ENCODE results near the gene PCDHGA12.
"Not testable (repeated sequence)": the region's sequence is repeated elsewhere in the genome, so short reads cannot be mapped to it uniquely, and the experiment has no call there.

PCDHGA12 gene

DNA sequence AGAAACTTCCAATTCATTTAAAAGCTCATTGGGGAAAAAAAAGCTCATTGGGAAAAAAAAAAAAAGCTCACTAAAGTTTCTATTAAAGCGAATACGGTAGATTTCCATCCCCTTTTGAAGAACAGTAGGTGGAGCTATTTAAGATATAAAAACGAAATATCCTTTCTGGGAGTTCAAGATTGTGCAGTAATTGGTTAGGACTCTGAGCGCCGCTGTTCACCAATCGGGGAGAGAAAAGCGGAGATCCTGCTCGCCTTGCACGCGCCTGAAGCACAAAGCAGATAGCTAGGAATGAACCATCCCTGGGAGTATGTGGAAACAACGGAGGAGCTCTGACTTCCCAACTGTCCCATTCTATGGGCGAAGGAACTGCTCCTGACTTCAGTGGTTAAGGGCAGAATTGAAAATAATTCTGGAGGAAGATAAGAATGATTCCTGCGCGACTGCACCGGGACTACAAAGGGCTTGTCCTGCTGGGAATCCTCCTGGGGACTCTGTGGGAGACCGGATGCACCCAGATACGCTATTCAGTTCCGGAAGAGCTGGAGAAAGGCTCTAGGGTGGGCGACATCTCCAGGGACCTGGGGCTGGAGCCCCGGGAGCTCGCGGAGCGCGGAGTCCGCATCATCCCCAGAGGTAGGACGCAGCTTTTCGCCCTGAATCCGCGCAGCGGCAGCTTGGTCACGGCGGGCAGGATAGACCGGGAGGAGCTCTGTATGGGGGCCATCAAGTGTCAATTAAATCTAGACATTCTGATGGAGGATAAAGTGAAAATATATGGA, at the start of gene PCDHGA12:
Gene PCDHGA12, plus strand, starts transcription at position 176 of the 782 bp plus-strand sequence. Its CDS starts 253 bp downstream, at position 429.
- DNase-seq (ENCODE audit: low read depth), result no peak

DNA sequence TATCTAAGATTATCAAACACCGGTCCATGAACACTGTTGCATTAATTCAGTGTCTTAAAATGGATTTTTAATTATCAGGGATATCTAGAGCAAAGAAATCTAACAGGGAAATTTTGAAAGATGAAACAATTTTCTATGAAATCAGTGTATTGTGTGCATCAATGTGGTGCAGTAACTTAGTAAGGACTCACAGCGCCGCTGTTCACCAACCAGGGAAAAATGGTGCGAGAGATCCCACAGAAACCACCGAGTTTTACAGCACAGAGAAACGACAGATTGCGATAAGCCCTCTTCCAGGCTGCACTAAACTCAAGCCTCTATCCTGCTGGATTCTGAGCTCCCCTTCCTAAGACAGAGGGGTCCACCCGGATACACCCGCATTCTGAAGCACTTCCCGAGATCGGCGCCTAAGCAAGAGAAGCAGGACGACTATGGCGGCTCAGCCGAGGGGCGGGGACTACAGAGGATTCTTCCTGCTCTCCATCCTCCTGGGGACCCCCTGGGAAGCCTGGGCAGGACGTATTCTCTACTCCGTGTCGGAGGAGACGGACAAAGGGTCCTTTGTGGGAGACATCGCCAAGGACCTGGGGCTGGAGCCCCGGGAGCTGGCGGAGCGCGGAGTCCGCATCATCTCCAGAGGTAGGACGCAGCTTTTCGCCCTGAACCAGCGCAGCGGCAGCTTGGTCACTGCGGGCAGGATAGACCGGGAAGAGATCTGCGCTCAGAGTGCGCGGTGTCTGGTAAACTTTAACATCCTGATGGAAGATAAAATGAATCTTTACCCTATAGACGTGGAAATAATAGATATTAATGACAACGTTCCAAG, 47.6 kb upstream of the PCDHGA12 start, which contains the start of gene PCDHGA7:
Gene PCDHGA7, plus strand, starts transcription at position 274 of the 826 bp plus-strand sequence. Its CDS starts 158 bp downstream, at position 432.
- DNase-seq (ENCODE audit: low read depth), result no peak

DNA sequence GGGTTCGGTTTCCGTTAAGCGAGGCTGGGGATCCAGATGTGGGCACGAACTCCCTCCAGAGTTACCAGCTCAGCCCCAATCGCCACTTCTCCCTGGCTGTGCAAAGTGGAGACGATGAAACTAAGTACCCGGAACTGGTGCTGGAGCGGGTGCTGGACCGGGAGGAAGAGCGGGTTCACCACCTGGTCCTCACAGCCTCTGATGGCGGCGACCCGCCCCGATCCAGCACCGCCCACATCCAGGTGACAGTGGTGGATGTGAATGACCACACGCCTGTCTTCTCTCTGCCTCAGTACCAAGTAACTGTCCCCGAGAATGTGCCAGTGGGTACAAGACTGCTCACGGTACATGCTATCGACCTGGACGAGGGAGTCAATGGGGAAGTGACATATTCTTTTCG, 47.0 kb upstream of the PCDHGA12 start:
- DNase-seq (ENCODE audit: low read depth), result no peak

DNA sequence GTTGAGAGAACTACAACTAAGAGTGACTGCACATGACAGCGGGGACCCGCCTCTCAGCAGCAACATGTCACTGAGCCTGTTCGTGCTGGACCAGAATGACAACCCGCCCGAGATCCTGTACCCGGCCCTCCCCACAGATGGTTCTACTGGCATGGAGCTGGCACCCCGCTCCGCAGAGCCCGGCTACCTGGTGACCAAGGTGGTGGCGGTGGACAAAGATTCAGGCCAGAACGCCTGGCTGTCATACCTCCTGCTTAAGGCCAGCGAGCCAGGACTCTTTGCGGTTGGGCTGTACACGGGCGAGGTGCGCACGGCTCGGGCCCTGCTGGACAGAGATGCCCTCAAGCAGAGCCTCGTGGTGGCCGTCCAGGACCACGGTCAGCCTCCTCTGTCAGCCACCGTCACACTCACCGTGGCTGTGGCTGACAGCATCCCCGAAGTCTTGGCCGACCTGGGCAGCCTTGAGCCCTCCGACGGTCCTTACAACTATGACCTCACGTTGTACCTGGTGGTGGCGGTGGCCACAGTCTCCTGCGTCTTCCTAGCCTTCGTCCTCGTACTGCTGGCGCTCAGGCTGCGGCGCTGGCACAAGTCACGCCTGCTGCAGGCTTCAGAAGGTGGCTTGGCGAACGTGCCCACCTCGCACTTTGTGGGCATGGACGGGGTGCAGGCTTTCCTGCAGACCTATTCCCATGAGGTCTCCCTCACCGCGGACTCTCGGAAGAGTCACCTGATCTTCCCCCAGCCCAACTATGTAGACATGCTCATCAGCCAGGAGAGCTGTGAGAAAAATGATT, 45.6 kb upstream of the PCDHGA12 start:
- no peak for DNase-seq (ENCODE audit: low read depth)

DNA sequence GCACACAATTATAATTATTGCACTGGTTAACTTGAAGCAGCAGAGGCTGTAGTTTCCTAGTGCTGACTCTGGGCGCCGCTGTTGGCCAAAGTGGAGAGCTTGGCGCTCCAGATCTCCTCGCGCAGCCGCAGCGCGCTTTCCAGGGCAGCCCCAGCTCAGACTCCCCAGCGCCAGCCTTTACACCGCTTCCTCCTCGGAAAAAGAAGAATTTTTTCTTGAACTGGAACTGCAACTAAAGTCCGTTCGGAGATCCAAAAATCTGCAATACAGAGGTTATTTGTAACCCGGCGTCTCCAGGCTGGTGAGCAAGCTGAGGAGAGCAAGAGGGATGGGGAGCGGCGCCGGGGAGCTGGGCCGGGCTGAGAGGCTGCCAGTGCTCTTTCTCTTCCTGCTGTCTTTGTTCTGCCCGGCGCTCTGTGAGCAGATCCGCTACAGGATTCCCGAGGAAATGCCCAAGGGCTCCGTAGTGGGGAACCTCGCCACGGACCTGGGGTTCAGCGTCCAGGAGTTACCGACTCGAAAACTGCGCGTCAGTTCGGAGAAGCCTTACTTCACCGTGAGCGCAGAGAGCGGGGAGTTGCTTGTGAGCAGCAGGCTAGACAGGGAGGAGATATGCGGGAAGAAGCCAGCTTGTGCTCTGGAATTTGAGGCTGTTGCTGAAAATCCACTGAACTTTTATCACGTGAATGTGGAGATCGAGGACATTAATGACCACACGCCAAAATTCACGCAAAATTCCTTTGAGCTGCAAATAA, 42.6 kb upstream of the PCDHGA12 start, which contains the start of gene PCDHGB4:
Gene PCDHGB4, plus strand, starts transcription at position 142 of the 755 bp plus-strand sequence. Its CDS starts 187 bp downstream, at position 329.
- not testable (repeated sequence) for DNase-seq (ENCODE audit: low read depth)

DNA sequence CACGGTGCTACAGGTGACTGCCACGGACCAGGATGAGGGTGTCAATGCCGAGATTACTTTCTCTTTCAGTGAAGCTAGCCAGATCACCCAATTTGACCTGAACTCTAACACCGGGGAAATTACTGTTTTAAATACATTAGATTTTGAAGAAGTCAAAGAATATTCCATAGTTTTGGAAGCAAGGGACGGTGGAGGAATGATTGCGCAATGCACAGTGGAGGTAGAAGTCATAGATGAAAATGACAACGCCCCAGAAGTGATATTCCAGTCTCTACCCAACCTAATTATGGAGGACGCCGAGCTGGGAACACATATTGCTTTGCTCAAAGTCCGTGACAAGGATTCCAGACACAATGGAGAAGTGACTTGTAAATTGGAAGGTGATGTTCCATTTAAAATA, 41.6 kb upstream of the PCDHGA12 start:
- DNase-seq (ENCODE audit: low read depth), result no peak

DNA sequence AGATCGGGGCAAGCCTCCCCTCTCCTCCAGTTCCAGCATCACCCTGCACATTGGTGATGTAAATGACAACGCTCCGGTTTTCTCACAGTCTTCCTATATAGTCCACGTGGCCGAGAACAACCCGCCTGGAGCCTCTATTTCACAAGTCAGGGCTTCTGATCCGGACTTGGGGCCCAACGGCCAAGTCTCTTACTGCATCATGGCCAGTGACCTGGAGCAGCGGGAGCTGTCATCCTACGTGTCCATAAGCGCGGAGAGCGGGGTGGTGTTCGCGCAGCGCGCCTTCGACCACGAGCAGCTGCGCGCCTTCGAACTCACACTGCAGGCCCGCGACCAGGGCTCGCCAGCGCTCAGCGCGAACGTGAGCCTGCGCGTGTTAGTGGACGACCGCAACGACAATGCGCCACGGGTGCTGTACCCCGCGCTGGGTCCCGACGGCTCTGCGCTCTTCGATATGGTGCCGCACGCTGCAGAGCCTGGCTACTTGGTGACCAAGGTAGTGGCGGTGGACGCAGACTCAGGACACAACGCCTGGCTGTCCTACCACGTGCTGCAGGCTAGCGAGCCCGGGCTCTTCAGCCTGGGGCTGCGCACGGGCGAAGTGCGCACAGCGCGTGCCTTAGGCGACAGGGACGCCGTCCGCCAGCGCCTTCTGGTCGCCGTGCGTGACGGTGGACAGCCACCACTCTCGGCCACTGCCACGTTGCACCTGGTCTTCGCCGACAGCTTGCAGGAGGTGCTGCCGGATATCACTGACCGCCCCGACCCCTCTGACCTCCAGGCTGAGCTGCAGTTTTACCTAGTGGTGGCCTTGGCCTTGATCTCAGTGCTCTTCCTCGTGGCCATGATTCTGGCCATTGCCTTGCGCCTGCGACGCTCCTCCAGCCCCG, 40.9 kb upstream of the PCDHGA12 start:
- DNase-seq (ENCODE audit: low read depth), result no peak

DNA sequence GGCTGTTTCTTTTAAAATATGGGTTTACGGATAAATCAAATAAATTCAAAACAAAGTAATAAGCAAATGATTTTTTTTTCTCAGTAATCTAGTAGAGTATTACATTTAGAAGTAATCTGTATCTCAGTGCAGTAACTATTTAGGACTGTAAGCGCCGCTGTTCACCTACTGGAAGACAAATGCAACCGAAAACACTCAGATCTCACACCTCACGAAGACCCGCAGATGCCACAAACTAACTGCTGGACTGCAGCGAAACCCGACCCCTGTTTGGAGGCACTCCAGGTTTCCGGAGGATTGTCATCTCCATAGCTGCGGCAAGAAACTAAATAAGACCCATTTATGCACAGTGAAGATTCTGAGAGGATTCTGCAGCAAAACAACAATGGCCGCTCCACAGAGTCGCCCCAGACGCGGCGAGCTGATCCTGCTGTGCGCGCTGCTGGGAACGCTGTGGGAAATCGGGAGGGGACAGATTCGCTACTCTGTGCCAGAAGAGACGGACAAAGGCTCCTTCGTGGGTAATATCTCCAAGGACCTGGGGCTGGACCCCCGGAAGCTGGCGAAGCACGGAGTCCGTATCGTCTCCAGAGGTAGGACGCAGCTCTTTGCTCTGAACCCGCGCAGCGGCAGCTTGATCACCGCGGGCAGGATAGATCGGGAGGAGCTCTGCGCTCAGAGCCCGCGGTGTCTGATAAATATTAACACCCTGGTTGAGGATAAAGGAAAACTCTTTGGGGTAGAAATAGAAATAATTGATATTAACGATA, 37.7 kb upstream of the PCDHGA12 start, which contains the start of gene PCDHGA8:
Gene PCDHGA8, plus strand, starts transcription at position 205 of the 770 bp plus-strand sequence. Its CDS starts 181 bp downstream, at position 386.
- DNase-seq (ENCODE audit: low read depth), result no peak

DNA sequence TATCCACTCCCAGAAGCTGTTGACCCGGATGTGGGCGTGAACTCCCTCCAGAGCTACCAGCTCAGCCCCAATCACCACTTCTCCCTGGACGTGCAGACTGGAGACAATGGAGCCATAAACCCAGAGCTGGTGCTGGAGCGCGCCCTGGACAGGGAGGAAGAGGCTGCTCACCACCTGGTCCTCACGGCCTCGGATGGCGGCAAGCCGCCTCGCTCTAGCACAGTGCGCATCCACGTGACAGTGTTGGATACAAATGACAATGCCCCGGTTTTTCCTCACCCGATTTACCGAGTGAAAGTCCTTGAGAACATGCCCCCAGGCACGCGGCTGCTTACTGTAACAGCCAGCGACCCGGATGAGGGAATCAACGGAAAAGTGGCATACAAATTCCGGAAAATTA, 37.0 kb upstream of the PCDHGA12 start:
- DNase-seq (ENCODE audit: low read depth), result no peak

DNA sequence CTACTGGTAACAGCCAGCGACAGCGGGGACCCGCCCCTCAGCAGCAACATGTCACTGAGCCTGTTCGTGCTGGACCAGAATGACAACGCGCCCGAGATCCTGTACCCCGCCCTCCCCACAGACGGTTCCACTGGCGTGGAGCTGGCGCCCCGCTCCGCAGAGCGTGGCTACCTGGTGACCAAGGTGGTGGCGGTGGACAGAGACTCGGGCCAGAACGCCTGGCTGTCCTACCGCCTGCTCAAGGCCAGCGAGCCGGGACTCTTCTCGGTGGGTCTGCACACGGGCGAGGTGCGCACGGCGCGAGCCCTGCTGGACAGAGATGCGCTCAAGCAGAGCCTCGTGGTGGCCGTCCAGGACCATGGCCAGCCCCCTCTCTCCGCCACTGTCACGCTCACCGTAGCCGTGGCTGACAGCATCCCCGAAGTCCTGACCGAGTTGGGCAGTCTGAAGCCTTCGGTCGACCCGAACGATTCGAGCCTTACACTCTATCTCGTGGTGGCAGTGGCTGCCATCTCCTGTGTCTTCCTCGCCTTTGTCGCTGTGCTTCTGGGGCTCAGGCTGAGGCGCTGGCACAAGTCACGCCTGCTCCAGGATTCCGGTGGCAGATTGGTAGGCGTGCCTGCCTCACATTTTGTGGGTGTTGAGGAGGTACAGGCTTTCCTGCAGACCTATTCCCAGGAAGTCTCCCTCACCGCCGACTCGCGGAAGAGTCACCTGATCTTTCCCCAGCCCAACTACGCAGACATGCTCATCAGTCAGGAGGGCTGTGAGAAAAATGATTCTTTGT, 35.7 kb upstream of the PCDHGA12 start:
- not testable (repeated sequence) for DNase-seq (ENCODE audit: low read depth)

DNA sequence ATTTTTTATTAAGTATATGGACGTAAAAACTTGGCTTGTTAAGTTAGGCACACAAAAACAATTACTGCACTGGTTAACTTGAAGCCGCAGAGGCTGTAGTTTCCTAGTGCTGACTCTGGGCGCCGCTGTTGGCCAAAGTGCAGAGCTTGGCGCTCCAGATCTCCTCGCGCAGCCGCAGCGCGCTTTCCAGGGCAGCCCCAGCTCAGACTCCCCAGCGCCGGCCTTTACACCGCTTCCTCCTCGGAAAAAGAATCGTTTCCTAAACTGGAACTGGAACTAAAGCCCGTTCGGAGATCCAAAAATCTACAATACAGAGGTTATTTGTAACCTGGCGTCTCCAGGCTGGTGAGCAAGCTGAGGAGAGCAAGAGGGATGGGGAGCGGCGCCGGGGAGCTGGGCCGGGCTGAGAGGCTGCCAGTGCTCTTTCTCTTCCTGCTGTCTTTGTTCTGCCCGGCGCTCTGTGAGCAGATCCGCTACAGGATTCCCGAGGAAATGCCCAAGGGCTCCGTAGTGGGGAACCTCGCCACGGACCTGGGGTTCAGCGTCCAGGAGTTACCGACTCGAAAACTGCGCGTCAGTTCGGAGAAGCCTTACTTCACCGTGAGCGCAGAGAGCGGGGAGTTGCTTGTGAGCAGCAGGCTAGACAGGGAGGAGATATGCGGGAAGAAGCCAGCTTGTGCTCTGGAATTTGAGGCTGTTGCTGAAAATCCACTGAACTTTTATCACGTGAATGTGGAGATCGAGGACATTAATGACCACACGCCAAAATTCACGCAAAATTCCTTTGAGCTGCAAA, 32.4 kb upstream of the PCDHGA12 start, which contains the start of gene PCDHGB5:
Gene PCDHGB5, plus strand, starts transcription at position 192 of the 796 bp plus-strand sequence. Its CDS starts 181 bp downstream, at position 373.
- not testable (repeated sequence) for DNase-seq (ENCODE audit: low read depth)

DNA sequence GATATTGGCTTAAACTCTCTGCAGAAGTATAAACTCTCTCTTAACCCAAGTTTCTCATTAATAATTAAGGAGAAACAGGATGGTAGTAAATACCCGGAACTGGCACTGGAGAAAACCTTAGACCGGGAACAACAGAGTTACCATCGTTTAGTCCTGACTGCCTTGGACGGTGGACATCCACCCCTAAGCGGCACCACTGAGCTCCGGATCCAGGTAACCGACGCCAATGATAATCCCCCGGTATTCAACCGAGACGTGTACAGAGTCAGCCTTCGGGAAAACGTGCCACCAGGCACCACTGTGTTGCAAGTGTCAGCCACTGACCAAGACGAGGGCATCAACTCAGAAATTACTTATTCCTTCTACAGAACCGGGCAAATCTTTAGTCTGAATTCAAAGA, 31.7 kb upstream of the PCDHGA12 start:
- no peak for DNase-seq (ENCODE audit: low read depth)

DNA sequence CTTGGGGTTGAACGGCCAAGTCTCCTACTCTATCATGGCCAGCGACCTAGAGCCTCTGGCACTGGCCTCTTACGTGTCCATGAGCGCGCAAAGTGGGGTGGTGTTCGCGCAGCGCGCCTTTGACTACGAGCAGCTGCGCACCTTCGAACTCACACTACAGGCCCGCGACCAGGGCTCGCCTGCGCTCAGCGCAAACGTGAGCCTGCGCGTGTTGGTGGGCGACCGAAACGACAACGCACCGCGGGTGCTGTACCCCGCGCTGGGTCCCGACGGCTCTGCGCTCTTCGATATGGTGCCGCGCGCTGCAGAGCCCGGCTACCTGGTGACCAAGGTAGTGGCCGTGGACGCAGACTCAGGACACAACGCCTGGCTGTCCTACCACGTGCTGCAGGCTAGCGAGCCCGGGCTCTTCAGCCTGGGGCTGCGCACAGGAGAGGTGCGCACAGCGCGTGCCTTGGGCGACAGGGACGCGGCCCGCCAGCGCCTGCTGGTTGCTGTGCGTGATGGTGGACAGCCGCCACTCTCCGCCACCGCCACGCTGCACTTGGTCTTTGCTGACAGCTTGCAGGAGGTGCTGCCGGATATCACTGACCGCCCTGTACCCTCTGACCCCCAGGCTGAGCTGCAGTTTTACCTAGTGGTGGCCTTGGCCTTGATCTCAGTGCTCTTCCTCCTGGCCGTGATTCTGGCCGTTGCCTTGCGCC, 30.6 kb upstream of the PCDHGA12 start:
- no peak for DNase-seq (ENCODE audit: low read depth)

DNA sequence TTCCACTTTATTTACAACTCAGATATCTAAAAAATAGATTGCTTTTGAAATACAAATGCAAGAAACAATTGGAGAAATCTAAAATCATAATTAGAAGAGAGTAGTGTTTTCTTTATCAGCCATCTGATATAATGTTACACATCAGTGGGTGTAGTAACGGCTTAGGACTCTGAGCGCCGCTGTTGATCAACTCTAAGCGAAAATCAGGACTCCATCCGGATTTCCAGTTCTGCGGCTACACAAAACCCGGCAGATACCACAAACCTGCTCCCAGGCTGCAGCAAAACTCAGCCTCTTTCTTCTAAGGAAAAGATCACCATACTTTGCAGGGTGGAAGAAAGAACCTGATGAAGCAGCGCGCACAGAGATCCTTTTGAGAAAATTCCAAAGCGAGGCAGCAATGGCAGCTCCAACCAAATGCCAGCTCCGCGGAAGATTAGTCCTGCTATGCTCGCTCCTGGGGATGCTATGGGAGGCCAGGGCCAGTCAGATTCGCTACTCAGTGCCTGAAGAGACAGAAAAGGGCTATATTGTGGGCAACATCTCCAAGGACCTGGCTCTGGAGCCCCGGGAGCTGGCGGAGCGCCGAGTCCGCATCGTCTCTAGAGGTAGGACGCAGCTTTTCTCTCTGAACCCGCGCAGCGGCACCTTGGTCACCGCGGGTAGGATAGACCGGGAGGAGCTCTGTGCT, 27.6 kb upstream of the PCDHGA12 start, which contains the start of gene PCDHGA9:
Gene PCDHGA9, plus strand, starts transcription at position 226 of the 691 bp plus-strand sequence. Its CDS starts 175 bp downstream, at position 401.
- no peak for DNase-seq (ENCODE audit: low read depth)

DNA sequence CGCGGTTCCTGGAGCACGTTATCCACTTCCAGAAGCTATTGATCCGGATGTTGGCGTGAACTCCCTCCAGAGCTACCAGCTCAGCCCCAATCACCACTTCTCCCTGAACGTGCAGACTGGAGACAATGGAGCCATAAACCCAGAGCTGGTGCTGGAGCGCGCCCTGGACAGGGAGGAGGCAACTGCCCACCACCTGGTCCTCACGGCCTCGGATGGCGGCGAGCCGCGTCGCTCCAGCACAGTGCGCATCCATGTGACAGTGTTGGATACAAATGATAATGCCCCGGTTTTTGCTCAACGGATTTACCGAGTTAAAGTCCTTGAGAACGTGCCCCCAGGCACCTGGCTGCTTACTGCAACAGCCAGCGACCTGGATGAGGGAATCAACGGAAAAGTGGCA, 26.9 kb upstream of the PCDHGA12 start:
- DNase-seq (ENCODE audit: low read depth), result no peak

Data from HS-27A (cell line).